ENCODE measurements around the gene CD9.
A peak's percentile ranks its signal among the peaks of the same experiment; 100 is the strongest.

CD9 gene

DNA sequence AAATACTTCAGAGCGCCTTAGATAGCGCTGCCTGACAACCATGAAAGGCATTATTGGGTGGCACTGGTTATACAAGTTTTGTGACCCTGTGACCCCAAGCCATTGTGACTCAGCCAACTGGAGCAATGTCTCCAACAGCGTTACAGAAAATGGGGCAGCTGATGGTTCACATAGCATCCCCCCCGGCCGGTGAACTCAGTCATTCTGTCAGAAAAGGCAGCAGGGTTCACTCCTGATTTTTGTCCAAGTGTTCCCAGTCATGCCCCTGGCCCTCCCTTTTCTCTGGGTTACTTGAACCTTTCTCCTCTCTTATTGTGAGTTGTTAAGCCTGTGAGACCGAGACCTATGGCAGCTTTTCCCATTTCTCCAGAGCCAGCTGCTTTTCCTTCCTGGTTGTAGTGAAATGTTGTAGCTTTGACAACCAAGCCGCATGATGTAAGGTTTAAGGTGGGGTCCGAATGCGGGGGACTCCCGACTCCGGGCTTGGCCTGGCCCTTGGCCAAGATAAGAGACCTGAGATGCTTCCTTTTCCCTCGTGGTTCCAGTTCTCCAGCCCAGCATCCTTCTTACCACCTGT, 22.0 kb downstream of the CD9 start:
- no peak for DNase-seq

DNA sequence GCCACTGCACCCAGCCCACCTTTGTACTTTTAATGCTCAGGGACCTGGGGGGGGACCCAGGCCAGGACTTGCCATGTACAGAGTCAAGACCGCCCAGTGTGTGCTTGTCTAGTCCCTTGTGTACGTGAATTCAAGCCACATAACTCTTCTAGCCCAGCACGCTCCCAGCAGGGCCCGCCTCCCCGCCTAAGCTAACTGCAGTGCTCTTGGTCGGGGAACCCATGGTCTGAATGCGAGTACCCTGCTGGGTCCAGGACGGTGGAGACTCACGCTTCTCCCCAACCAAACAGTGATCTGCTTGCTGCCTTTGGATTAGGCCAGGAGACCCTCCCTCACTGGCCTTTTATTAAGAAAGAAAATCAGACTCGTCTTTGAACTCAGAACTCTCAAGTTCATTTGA, 23.3 kb downstream of the CD9 start:
- DNase-seq: no peak

DNA sequence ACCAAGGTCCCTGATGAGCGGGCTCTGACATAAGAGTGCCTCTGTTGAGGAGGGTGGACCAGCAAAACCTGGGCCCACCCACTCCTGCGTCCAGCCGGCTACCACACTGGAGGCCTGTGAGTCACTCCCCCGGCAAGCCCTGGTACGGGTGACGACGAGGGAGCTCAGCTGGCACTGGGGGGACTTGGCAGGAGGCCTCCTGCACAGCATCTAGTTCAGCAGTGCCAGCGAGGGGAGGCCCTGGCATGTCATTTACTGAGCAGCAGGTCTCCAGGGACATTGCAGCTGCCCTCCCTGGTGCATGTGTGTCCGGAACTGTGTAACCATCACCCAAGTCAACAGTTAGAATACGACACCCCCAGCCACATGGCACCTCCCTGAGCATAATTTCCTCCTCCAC, 24.4 kb downstream of the CD9 start:
- DNase-seq: no peak

DNA sequence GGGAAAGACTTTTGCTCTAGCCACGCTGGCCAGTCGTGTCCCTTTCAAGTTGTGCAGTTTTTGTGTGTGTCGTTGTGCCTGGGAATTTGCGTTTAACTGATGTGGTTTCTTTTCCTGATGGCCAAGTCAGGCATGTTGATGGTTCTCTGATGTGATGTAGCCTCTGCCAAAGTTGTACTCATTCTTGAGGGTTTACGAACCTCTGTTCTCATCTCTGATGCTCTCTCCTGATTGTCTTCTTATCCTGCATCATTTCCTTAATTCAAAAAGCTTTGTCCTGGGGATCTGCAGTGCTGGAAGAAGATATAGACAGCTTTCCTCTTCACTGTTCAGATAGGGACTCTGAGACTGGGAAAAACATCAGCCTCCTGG, 25.4 kb downstream of the CD9 start:
- no peak for DNase-seq

DNA sequence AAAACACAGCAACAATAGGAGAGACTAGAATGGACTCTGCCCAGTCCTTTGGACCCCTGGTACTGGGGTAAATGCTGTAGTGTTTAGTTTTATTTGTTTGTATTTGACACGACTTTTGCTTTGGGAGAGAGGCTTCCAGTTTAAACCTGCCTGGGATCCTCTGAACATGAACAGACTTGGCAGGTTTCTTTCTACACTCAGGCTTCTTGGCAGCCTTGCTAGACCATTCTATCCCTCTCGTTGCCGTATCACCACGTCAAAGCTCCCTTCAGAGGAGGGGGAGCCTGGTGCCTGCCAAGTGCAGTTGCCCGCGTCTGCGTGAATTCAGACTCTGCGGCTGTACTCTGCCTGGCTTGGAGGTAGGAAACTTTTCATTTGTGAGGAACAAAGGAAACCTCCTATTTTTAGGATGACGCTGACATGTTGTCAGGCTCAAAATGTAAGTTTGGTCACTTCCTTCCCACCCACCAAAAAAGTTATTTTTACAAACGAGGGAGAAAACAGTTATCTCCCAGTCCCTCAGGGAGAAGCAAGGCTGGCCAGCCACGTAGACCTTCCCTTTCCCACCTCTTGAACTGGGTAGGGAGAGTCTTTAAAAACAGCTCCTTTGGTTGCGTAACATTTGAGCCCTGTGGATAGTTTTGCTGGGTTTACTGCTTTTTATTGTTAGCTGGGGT, 25.9 kb downstream of the CD9 start:
- DNase-seq: no peak

DNA sequence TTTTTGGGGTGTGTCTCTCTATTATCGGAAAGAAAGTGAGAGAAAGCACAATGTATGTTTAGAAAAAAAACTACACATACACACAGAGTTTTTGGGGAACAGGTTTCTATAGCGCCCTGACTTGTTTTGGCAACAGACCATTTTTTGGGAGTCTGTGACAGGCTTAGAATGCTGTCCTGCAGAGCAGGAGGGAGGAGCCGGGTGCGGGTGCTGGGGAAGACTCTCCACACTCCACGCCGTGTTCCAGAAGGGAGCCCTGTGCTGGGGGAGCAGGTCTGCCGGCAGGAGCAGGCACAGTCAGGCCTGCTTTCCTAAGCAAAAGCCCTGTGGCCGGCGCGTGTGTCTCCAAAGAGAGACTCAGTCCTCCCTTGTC, 26.5 kb downstream of the CD9 start:
- DNase-seq: no peak

DNA sequence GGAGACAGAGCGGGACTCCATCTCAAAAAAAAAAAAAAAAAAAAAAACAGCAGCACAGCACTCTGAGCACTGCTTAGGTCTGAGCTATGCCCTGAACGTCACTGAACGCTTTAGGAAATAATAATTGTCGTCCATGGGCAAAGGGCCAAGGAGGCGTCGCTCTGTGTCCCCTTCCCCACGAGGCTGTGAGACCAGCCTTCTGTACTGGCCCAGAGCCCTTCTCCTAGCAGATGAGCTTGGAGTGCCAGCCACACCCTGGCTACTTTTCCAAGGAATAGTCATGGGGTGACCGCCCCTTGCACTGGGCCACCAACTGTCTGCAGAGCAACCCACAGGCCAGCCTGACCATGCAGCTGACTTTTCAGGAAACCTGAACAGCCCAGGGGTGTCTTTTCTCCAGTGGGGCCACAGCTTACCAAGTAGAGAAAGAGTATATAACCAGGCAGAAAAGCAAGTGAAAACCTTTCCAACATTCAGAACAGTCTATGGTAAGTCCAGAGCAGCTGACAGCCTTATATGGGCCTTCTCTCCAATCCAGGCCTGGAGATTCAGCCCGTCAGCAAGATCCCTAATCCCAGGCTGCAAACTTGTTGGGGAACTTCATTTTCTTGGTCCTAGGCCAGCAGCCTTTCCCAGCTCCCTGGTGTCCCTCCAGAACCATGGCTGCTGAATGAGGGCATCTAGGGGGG, 28.5 kb downstream of the CD9 start:
- DNase-seq: no peak

DNA sequence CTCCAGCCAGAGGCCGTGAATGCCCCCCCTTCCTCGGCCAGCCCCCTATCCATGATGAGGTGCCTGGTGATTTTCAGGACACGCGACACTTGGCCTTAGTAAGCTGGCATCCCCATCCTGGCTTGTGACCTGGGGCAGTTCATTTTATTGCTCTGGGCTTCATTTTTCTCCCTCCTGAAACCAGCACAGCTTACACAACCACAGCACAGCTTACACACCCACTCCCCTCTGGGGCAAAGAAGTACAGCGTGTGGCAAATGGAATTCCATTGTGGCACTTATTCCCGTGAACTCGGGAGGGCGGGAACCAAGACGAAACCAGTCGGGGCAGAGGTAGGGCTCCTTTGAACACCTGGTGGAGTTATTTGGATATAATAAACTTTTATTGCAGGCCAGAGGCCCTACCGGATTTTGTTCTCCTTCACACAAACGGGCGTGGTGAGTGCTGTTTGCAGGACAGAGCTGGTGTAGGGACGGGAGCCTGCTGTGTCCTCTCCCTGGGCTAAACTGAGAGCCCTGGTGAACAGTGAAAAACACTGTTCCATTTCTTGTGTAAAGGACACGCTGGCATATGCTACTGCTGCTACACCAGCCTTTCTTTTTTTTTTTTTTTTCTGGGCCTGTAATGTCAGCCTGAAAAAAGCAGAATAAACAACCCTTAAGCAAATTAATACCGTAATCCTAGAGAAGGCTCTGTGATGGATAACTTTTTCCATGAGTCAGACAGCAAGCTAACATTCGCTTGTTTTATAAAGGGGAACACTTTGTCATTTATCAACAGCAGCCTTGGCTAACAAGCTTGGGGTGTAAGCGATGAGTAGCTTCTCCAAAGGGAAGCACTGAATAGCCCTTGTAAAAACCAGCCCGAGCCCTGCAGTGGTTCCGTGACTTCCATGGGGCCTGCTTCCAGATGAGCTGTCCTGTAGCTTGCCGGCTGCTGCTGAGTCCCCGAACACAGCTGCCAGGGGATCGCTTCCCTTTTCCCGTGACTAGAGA, 29.3 kb downstream of the CD9 start:
- no peak for DNase-seq

DNA sequence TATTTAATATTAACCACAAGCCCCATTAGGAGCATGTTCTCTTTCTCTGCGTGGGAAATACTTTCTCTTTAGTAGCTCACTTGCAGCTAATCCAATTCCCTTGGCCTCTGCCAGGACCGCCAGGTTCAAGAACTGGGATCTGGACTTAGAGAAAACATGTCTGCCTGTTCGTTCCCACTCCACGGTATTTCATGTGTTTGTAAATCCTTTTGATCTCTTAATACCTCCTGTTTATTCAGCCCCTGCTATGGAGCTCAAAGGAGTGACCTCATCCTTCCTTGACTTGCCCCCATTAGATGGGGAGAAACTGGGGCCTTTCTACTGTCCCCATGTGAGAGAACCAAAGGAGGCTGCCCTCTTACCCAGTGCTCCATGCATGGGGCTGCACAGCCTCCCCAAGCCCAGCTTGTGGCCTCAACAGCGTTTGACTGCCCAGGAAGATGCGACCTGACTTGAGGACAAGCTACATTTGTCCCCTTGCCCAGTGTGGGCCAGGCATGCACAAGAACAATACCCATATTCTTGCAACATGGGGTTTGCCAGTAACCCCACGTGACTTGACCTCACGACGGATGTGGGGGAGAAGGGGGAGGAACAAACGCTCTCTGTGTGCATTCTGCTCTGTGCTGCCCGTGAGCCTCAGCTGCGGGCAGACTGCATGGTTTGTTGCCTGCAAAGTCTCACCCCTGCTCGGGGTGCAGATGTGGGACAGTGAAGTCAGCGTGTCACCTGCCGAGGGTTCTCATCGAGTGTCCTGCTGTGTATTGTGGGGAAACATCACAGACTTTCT, 30.3 kb downstream of the CD9 start:
- DNase-seq: peak; percentile 35

DNA sequence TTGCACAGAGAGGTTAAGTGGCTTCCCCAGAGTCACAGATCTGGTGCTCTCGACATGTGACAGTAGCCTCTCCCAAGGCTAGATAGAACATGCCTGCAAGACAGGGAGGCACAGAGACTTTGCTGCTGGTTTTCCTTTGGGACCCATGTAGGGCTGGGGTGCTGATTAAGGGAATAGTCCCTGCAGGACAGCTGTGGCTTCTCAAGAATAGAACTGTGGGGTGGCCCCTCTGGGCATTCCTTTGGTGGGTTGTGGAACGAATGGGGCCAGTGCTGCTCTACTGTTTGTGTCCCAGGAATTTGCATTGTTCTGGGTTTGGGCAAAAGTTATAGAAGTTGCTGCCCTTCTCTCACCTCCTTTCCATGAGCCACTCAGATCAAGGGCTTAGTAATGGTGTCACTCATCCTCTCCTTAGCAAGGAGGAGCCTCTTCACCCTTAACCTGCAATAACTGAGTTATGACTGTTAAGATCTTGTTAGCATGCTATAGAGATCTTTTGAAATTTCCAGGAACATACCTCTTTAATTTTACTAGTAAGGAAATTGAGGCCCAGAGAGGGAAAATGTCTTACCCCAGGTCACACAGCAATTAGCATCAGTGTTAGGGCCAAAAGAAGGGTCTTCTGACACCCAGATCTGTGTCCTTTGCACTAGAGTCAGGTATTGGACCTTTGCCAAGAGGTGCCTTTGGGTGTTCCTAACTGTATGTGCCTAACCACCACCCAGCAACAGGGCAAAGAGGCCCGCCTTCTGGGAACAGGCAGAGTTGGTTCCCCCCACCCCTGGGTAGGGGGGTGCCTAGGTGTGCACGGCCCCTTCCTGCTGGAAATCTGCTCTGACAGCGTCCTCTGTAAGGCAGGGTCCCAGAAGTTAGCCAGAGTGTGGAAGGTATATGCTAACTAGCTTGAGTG, 31.4 kb downstream of the CD9 start:
- no peak for DNase-seq

DNA sequence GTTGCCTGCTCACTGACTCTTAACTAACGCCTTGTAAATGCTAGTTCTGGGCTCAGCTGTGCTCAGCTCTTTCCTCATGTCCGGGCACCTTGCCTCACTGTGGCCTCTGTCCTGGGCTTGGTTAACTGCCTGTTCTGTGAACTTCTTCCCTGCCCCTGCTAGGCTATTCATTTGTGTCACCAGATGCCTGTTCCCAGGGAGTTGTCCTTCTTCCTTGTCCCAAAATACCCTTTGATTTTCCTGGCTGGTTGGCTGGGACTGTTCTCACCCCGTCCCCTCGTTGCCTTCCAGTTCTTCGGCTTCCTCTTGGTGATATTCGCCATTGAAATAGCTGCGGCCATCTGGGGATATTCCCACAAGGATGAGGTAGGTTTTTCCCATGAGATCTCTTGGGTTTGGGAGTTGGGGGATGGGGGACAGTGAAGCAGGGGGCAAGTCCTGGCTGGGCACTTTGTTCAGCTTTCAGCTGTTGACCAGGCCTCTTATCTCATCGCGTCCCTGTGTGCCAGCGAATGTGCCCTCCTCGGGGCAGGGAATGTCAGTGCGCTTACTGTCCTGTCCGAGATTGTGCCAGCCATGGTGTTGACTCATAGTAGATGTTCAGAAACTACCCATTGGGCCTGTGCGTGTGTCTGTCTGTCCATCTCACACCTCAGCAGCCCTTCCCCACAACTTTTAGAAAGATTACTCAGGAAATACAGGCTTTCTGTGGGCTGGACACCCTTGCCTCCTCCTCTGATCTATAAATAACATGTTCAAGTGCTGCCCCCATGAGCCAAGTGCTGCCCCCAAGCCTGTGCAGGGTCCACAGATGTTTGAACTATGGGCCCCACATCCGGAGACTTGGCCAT, 33.1 kb downstream of the CD9 start:
- no peak for DNase-seq

DNA sequence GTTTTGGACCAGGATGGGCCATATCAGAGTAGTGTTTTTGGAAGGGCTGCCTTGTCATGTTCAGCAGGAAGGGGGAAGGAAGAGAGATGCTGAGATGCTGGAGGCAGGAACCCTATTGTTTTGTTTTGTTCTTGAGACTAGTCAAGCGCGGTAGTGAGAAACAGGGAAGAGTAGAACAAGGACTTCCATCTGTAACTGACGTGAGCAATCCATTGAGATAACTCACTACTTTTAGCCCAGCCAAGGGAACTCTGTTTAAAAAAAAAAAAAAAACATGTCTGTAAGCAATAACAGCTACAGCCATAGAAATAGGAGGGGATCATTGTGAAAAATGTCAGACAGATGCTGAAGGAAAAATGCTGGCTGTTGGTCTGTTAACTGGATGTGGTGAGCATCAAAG, 34.0 kb downstream of the CD9 start:
- no peak for DNase-seq

DNA sequence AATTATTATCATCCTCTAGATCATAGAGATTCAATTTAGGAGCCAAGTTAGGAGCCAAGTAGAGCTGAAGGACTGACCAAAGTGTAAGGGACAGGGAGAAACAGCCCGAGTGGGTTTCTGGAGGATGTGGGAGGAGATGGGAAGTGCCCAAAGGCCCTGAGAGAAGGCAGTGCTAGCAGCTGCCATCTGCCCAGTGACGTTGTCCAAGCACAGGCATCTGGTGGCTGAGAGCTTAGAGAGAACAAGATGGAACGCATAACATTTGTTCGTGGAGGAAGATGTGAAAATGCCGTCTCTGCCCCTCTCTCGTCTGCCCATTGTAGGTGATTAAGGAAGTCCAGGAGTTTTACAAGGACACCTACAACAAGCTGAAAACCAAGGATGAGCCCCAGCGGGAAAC, 34.7 kb downstream of the CD9 start:
- DNase-seq: no peak

DNA sequence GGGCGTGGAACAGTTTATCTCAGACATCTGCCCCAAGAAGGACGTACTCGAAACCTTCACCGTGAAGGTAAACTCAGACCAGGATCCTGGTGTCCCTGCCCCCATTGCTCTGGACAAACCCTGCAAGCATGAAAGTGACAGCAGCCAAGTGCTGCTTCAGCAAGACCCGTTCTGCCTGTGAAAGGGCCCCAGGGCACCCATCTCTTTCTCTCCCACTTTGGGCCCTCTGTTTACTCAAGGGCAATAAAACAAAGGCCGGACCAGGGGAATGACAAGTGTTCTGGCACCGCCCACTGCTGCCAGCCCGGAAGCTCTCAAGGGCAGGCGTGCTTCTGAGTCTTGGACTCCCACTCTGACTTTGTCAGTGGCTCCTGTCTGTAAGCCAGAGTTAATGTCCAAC, 35.3 kb downstream of the CD9 start:
- DNase-seq: no peak

DNA sequence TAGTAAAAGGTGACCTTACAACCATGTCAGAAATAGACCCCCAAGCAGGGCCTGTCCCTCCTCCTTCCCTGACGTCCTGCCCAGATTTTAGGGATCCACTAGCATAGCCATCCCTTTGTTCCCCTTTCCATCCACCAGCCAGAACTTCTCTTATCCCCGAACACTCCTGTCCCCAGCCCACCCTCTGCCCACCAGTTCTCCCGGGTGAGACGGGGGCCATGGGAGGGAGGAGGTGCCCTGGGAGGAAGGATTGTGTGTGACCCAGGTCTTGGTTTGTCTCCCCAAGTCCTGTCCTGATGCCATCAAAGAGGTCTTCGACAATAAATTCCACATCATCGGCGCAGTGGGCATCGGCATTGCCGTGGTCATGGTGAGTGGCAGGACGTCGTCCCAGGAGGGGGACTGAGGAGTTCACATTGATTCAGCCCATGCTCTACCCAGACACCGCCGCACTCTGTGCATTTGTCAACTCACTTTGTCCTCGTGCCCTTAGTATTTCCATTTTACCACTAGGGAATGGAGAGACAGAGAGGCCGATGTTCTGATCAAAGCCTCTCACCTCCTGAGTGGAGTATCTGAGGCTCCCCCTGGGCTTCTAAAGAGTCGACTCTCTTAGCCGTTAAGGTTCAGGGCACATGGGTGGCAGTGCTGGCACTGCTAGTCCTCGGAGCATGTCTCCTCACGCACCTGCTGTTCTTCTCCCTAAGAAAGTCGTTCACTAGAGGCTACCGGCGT, 35.9 kb downstream of the CD9 start:
- no peak for DNase-seq

DNA sequence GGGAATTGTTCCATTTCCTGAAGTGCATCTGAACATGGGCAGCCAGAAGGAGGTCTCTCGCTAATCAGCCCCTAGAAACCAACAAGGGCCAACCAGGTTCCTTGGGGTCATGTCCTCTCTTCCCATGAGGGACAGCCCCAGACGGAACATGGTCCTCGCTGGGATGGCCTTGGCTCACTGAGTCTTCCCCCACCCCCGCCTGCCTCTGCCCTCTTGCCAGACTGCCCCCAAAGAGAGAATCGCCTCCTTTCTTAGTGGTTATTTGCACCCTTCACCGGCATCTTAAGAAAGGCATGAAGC, 36.4 kb downstream of the CD9 start:
- DNase-seq: no peak

DNA sequence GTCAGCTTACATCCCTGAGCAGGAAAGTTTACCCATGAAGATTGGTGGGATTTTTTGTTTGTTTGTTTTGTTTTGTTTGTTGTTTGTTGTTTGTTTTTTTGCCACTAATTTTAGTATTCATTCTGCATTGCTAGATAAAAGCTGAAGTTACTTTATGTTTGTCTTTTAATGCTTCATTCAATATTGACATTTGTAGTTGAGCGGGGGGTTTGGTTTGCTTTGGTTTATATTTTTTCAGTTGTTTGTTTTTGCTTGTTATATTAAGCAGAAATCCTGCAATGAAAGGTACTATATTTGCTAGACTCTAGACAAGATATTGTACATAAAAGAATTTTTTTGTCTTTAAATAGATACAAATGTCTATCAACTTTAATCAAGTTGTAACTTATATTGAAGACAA, 37.6 kb downstream of the CD9 start:
- DNase-seq: no peak

DNA sequence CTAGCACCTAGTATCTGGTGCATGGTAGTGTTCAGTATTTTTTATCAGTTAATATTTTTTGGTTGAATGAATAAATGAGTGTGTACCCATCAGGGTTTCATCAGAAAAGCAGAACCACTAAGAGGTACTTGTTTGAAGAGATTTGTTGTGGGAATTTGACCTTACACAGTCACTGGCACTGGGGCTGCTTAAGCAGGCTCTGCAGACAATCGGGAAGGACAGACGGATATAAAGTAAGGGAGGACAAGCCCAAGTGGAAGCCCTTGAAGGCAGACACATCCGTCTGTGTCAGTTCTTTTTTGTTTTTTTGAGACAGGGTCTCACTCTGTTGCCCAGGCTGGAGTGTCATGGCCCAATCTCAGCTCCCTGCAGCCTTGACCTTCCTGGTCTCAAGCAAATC, 38.7 kb downstream of the CD9 start:
- no peak for DNase-seq

DNA sequence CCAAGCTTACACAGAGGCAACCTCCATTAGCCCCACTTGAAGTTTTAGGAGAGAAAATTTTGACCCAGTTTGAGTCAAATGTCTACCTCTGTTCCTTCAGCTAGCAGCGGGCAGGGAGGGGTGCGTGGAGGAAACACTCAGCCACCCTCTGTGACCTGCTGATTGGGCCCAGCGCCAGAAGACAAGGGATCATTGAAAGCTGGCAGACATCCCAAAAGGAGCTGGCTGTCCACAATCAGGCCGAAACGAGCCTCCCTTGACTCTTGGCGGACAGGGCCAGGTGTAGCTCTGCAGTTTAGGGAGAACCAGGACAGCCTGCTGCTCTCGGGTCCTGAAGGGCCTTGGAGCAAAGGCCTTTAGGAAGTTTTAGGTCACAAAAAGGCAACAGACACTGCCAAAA, 41.3 kb downstream of the CD9 start:
- no peak for DNase-seq

DNA sequence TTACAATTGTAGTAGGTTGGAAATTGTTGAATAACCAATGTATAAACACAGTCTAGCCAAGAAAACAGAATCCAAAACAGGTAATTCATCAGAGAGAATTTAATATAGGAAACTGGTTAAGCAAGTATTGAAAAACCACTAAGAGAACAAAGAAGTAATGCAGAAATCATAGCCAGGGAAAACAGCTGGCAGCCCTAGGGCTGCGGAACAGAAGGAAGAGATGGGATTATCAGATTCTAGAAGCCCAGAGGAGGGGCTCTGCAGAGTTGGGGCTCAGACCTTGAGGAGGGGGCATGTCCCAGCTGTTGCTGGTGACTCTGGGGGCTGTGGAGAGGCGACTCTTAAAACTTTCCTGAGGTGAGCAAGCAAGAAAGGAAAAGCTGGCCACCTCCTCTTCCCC, 49.4 kb downstream of the CD9 start:
- no peak for DNase-seq

Measured in OCI-M1 (cell line).